ENCODE results near the gene PHC2. TPM values are rescaled to one million over a fixed set of nuclear protein-coding genes. Genes with fewer than 3 reads are reported as not detected.

The PHC2 gene
- total RNA-seq, 1 experiment from 2014 or later: 9.4 TPM

DNA sequence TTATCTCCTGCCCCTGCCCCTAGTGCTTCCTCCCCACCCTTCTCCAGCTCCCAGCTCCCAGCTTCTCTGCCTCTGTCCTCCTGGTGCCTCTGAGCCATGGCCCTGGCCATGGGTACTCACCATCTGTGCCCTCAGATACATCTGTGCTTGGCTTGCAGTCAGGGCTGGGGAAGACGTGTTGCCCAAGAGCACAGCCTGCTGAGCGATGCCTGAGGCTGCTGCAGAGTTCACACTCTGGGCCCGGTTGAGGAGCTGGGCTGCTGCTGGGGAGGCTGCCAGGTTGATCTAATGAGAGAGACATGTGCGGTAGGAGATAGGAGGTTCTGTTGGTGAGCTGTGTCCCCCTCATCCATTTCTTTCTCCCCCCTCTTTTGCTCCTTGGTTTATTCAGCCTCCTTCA, 60.6 kb downstream of the PHC2 start:
- WGBS (ENCODE audit: extremely low coverage, insufficient read length, low lambda C conversion rate): no CpG with 5 or more reads among the region's 4 CpGs
- peaks cover 15 to 27% of the 10 kb centered on the region in 2 experiments for H3K4me1 Mint-ChIP-seq
- peak overlapping the region in 1 of 3 experiments; percentile 74; a peak in 1 of 7 replicates for H3K27ac Mint-ChIP-seq

More for the DNA sequence above, 60.6 kb downstream of the PHC2 start:
- no peak overlapping the region for H4K91ac ChIP-seq (ENCODE audit: insufficient read length, low read depth, low read length)
- H3K4me1 ChIP-seq (ENCODE audit: insufficient read depth, low read length): no peaks in the 10 kb centered on the region
- H4K5ac ChIP-seq (ENCODE audit: insufficient read length, low read depth, low read length): no peak overlapping the region
- no peak overlapping the region for H3K14ac ChIP-seq (ENCODE audit: insufficient read depth, low read length)
- H2AFZ ChIP-seq (ENCODE audit: low read length): no peak overlapping the region
- no peak overlapping the region for H2BK12ac ChIP-seq (ENCODE audit: insufficient read length, low read depth, low read length)
- no peaks in the 10 kb centered on the region for H4K20me1 ChIP-seq (ENCODE audit: control insufficient read depth, insufficient read depth, insufficient read length)
- no peaks in the 10 kb centered on the region for H3K79me1 ChIP-seq (ENCODE audit: insufficient read depth, low read depth, low read length, poor library complexity, severe bottlenecking)
- H3K27ac ChIP-seq (ENCODE audit: insufficient read length, low read depth, low read length): no peak overlapping the region
- H3K4me2 ChIP-seq (ENCODE audit: insufficient read depth, insufficient read length, low read length): no peak overlapping the region
- H3K27me3 ChIP-seq (ENCODE audit: insufficient read depth, low read length): no peaks in the 10 kb centered on the region
- H3K9me3 ChIP-seq (ENCODE audit: control insufficient read depth, low read depth, low read length): no peaks in the 10 kb centered on the region
- H2BK20ac ChIP-seq (ENCODE audit: low read depth, low read length, poor library complexity, severe bottlenecking): no peak overlapping the region
- no peak overlapping the region for H2AK5ac ChIP-seq (ENCODE audit: insufficient read length, low read length)
- DNase-seq: no peak
- H3K18ac ChIP-seq (ENCODE audit: insufficient read length, low read depth, low read length): no peak overlapping the region
- Mint-ChIP-seq H3K9me3 (peaks cover 0 to 2% of the 10 kb centered on the region in 2 experiments; a peak in 1 of 5 replicates), H3K36me3 (ENCODE audit: insufficient read depth in 1 of 3, low read depth in 3 of 3) (peaks cover 0 to 3% (median 0%) of the 10 kb centered on the region in 3 experiments; a peak in 1 of 7 replicates), H3K27me3 (ENCODE audit: low read depth) (peaks cover 13% of the 10 kb centered on the region), H3K4me3 (no peak overlapping the region)
- H3K23me2 ChIP-seq (ENCODE audit: insufficient read length, low read depth, low read length, poor library complexity, severe bottlenecking): no peaks in the 10 kb centered on the region
- no peak overlapping the region for H3T11ph ChIP-seq (ENCODE audit: low read length)
- no peaks in the 10 kb centered on the region for H3K79me2 ChIP-seq (ENCODE audit: insufficient read depth, low read length)
- H3K9ac ChIP-seq (ENCODE audit: extremely low read depth, insufficient read length, low read length): no peak overlapping the region
- H3K56ac ChIP-seq (ENCODE audit: insufficient read length, low read depth, low read length): no peak overlapping the region
- H3K23ac ChIP-seq (ENCODE audit: insufficient read length, low read depth, low read length): no peak overlapping the region
- TF ChIP-seq, protein P1, sequence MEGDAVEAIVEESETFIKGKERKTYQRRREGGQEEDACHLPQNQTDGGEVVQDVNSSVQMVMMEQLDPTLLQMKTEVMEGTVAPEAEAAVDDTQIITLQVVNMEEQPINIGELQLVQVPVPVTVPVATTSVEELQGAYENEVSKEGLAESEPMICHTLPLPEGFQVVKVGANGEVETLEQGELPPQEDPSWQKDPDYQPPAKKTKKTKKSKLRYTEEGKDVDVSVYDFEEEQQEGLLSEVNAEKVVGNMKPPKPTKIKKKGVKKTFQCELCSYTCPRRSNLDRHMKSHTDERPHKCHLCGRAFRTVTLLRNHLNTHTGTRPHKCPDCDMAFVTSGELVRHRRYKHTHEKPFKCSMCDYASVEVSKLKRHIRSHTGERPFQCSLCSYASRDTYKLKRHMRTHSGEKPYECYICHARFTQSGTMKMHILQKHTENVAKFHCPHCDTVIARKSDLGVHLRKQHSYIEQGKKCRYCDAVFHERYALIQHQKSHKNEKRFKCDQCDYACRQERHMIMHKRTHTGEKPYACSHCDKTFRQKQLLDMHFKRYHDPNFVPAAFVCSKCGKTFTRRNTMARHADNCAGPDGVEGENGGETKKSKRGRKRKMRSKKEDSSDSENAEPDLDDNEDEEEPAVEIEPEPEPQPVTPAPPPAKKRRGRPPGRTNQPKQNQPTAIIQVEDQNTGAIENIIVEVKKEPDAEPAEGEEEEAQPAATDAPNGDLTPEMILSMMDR (conservative IDR thresholded peaks at IDR 0.05): no peak
- no peak overlapping the region for H2BK120ac ChIP-seq (ENCODE audit: low read depth, low read length, poor library complexity, severe bottlenecking)
- no peak overlapping the region for H3K4ac ChIP-seq (ENCODE audit: low read depth, low read length)
- H2BK5ac ChIP-seq (ENCODE audit: insufficient read length, low read length): no peak overlapping the region
- no peak overlapping the region for H4K8ac ChIP-seq (replicated peaks; ENCODE audit: insufficient read length, low read depth, low read length)
- H2BK15ac ChIP-seq (ENCODE audit: low read depth, low read length): no peak overlapping the region

Measured in H9 (cell line).